Colon (tissue), 2 donors: ENCODE results near the gene ZNF765.
"Not testable (repeated sequence)": the region's sequence is repeated elsewhere in the genome, so short reads cannot be mapped to it uniquely, and the experiment has no call there.

Experiments used
- FAIRE-seq: peaks from 2 replicates; lab custom pipeline; 2012; peaks lifted over from hg19 to GRCh38; lab: Jason Lieb, UNC
- donor health status: control.
- donor health status: control.

Gene ZNF765

DNA sequence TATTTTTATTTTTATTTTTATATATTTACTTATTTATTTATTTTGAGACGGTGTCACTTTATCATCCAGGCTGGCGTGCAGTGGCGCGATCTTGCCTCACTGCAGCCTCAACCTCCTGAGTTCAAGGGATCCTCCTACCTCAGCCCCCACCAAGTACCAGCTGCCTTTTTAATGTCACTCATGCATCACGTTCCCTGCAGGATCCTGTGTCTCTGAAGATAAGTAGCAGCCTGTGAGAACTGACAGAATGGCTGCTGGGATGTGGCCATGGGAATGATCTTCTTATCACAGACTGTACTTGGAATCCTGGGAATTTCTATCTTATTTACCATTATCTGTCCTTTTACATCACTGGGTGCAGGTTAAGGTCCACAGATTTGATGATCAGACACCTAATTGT is 27.6 kb downstream of the ZNF765 start:
- FAIRE-seq = no peak

GRCh38 chr19:53423074-53423473 is 28.1 kb downstream of the ZNF765 start:
- FAIRE-seq = not testable (repeated sequence)

DNA sequence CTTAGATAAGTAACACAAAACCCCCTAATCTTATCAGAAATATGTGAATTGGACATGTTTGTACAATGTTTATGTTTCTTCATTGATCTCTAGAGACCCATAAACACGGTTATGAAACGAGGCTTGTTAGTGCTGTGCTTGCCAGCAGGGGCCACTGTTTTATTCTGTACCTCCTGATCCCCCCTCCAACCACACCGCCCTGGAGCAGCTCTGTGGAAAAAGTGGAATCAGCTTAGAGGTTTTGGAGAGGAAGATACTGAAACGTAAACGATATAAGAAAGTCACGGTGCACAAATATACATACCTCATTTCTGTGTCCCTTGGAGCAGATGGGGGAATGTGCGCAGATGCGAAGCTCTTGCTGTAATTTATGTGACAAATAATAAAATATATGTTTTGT is 28.7 kb downstream of the ZNF765 start:
- not testable (repeated sequence) for FAIRE-seq

- FAIRE-seq = no peak
Observed at GRCh38 chr19:53424968-53425597, 30.1 kb downstream of the ZNF765 start.

DNA sequence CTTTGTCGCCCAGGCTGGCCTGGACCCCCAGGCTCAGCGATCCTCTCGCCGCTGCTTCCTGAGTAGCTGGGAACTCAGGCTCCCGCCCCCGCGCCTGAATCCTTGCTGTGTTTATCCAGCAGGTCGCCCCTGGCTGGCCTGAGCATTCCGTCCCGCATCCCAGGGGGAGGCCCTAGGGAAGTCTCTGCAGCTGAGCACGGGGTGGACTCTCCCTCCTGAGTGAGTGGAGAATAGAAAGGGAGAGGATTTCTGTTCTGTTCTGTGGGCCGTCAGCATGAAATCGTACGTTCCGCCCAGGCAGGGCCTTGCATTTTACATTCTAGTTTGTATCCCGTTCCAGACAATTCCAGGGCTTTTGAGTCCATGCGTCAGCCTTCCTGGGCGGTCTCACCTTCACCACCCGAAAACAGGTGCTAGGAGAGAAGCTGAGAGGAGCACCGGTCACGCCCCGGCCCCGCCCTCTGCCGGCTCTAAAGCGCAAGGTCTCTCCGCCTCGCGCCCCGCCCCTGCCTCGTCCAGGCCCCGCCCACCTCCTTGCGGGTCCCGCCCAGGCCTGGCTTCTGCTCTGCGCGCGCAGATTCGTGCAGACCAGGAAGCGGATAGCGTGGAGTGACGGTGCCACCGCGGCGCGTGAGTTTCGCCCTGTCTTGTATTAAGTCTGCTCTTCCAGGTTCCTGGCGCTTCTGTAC is 36.6 kb downstream of the ZNF765 start, which contains the start of gene ZNF761:
Gene ZNF761, plus strand, starts transcription at position 586 of the 689 bp plus-strand sequence. CDS start 15,285 bp downstream, outside the sequence.
- FAIRE-seq = no peak

DNA sequence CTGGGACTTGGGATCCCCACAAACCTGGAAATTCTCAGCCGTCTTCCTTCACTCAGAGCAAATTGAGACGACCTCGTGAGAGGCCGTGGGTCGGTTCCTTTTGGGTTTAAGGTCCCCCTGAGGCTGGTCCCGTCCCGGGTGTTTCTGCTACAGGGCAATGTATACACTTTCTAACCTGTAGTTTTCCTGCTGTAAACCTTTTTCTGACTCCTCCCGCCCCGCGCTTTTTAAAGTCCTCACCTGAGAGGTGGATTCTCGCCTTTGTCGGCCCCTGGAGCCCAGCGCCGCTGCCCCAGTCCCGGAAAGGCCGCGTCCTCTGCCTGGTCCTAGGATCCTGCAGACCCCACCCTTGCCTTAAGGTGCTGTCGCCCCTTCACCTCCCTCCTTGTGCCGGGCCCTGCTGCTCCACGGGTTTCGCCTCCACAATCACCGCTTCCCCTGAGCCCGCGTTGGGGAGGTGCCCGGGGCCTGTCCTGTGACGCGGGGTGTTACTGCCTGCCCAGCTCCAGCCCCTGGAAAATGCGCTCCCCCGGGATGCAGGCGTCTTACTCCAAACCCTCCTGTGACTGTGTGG is 37.2 kb downstream of the ZNF765 start:
- FAIRE-seq = no peak

DNA sequence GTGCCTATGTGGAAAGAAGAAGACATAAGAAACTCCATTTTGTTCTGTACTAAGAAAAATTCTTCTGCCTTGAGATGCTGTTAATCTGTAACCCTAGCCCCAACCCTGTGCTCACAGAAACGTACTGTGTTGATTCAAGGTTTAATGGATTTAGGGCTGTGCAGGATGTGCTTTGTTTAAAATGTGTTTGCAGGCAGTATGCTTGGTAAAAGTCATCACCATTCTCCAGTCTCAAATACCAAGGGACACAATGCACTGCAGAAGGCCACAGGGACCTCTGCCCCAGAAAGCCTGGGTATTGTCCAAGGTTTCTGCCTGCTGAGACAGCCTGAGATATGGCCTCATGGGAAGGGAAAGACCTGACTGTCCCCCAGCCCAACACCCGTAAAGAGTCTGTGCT is 48.9 kb downstream of the ZNF765 start:
- not testable (repeated sequence) for FAIRE-seq

- not testable (repeated sequence) for FAIRE-seq
Observed at GRCh38 chr19:53447196-53447595, 52.2 kb downstream of the ZNF765 start.

DNA sequence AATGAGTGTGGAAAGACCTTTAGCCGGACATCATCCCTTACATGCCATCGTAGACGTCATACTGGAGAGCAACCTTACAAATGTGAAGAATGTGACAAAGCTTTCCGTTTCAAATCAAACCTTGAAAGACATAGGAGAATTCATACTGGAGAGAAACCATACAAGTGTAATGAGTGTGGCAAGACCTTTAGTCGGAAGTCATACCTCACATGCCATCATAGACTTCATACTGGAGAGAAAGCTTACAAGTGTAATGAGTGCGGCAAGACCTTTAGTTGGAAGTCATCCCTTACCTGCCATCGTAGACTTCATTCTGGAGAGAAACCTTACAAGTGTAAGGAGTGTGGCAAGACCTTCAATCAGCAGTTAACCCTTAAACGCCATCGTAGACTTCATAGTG is 60.9 kb downstream of the ZNF765 start:
- FAIRE-seq = no peak

DNA sequence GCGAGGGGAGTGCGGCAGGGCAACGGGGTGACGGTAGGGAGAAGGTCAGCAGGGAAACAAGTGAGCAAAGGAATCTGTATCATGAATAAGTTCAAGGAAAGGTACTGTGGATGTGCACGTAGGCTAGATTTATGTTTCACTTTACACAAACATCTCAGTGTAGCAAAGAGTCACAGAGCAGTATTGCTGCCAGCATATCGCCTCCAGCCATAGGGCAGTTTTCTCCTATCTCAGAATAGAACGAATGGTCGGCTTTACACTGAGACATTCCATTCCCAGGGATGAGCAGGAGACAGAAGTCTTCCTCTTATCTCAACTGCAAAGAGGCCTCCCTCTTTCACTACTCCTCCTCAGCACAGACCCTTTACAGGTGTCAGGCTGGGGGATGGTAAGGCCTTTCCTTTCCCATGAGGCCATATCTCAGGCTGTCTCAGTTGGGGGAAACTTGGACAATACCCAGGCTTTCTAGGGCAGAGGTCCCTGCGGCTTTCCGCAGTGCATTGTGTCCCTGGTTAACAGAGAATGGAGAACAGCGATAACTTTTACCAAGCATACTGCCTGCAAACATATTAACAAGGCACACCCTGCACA is 65.3 kb downstream of the ZNF765 start:
- not testable (repeated sequence) for FAIRE-seq

GRCh38 chr19:53461866-53462265 is 66.9 kb downstream of the ZNF765 start:
- no peak for FAIRE-seq

DNA sequence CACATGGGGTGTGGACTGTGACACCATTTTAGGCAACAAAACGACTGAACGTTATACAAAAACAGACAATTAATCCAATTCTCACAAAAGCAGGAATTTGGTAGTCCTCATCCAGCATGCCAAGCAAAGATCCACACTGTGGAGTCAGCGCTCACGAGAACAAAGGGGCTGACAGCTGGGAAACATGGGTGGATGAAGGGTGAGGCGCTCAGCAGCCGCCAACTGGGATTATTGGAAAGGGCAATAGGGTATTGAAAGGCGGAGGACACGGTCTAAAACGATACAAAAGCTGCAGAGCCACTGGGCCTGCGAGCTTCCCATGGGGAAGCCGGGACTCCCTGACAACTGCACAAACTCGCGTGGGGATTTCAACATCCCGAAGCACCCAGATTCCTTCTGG is 67.9 kb downstream of the ZNF765 start:
- no peak for FAIRE-seq

DNA sequence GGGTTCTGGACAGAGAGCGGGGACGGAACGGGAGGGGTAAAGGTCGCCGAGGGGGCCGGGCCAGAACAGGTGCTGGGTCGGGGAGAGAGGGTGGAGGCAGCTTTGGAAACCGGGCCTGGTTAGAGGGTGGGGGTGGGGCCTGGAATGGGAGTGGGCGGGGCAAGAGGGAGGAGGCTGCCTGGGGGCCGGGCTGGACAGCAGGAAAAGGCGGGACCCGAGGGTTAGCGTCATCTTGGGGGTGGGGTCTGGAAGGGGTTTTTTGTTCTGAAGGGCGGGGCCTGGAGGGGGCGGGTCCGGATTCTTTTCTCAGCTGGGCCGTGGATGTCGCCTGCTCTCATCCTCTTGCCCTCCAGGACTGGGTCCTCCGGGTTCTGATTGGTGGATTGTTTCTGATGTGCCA is 68.3 kb downstream of the ZNF765 start:
- FAIRE-seq = no peak

- no peak for FAIRE-seq
Observed at GRCh38 chr19:53466726-53467484, 72.0 kb downstream of the ZNF765 start.

DNA sequence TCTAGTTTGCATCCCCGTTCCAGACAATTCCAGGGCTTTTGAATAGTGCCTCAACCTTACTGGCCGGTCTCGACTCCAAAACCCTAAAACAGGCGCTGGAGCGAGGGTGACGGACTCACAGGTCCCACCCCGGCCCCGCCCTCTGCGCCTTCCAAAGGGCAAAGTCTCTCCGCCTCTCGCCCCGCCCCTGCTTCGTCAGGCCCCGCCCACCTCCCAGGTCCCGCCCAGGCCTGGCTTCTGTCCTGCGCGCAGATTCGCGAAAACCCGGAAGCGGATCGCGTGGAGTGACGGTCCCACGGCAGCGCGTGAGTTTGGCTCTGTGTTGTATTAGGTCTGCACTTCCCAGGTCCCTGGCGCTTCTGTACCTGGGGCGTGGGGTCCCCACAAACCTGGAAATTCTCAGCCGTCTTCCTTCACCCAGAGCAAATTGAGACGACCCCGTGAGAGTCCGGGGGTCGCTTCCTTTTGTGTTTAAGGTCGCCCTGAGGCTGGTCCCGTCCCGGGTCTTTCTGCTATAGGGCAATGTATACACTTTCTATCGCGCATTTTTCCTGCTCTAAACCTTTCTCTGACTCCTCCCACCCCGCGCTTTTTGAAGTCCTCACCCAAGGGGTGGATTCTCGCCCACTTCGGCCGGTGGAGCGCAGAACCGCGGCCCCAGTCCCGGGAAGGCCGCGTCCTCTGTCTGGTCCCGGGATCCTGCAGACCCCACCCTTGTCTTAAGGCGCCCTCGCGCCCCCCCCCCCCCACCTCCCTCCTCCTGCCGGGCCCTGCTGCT is 72.7 kb downstream of the ZNF765 start, which contains the start of gene ZNF813:
Gene ZNF813, plus strand, starts transcription at position 249 of the 778 bp plus-strand sequence. CDS start 16,090 bp downstream, outside the sequence.
- no peak for FAIRE-seq

- FAIRE-seq = not testable (repeated sequence)
Observed at GRCh38 chr19:53468628-53469027, 73.7 kb downstream of the ZNF765 start.

GRCh38 chr19:53471916-53472315 is 77.0 kb downstream of the ZNF765 start:
- no peak for FAIRE-seq

- FAIRE-seq = not testable (repeated sequence)
Observed at GRCh38 chr19:53474832-53475231, 79.9 kb downstream of the ZNF765 start.

GRCh38 chr19:53475470-53475869 is 80.5 kb downstream of the ZNF765 start:
- FAIRE-seq = not testable (repeated sequence)
